Activated CD4-positive, alpha-beta T cell treated with anti-CD3 and anti-CD28 coated beads, Interleukin-2, amount 50 U/mL, for 48 hours (primary cell): ENCODE results near the gene SH3BGR.

ENCODE experiments used
- DNase-seq, 2 experiments: peaks; one replicate each; pipeline ENCODE4 v3.0.0-alpha.2; 2020

SH3BGR gene

GRCh38 chr21:39555911-39556590 is 104.3 kb downstream of the SH3BGR start:
- no peak for DNase-seq

- DNase-seq = no peak
These were observed 107.7 kb downstream of the SH3BGR start for GRCh38 chr21:39559511-39559910.

GRCh38 chr21:39561140-39561539 is 109.4 kb downstream of the SH3BGR start:
- no peak for DNase-seq

GRCh38 chr21:39562791-39563770 is 111.3 kb downstream of the SH3BGR start:
- DNase-seq = no peak

GRCh38 chr21:39564200-39564599 is 112.4 kb downstream of the SH3BGR start:
- DNase-seq = no peak
